Measurements from ENCODE around the gene IL6. TPM values are rescaled to one million over a fixed set of nuclear protein-coding genes. Genes with fewer than 3 reads are reported as not detected.

IL6 gene
- total and polyA plus RNA-seq, 2 of the 13 experiments (the other 11 are each of a cell fraction or from before 2014, with no cell fraction given), result not detected

GRCh38 chr7:22718911-22719420 lies 8.0 kb upstream of the IL6 start (continued):
- TF ChIP-seq ZNF432 (CRISPR knock-in tag; IDR thresholded peaks at IDR 0.05; ENCODE audit: borderline replicate concordance) (no peak), MTA1 (CRISPR knock-in tag; IDR thresholded peaks at IDR 0.05; ENCODE audit: borderline replicate concordance) (no peak), PHF21A (CRISPR knock-in tag; IDR thresholded peaks at IDR 0.05) (no peak)
- TF ChIP-seq, protein P1, sequence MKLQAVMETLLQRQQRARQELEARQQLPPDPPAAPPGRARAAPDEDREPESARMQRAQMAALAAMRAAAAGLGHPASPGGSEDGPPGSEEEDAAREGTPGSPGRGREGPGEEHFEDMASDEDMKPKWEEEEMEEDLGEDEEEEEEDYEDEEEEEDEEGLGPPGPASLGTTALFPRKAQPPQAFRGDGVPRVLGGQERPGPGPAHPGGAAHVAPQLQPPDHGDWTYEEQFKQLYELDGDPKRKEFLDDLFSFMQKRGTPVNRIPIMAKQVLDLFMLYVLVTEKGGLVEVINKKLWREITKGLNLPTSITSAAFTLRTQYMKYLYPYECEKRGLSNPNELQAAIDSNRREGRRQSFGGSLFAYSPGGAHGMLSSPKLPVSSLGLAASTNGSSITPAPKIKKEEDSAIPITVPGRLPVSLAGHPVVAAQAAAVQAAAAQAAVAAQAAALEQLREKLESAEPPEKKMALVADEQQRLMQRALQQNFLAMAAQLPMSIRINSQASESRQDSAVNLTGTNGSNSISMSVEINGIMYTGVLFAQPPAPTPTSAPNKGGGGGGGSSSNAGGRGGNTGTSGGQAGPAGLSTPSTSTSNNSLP (IDR thresholded peaks at IDR 0.05; ENCODE audit: low read depth, low read length), result no peak

- Histone ChIP-seq H3K79me2 (ENCODE audit: insufficient read depth, low read length) (no peaks in the 10 kb centered on the region), H3K9me3 (ENCODE audit: low read length) (no peaks in the 10 kb centered on the region), H2AFZ (ENCODE audit: low read length) (no peak overlapping the region), H3K4me1 (ENCODE audit: insufficient read depth, low read length) (peaks cover 11% of the 10 kb centered on the region), H3K9ac (ENCODE audit: insufficient read depth, low read depth, low read length) (no peak overlapping the region), H4K20me1 (ENCODE audit: insufficient read depth, low read length) (no peaks in the 10 kb centered on the region), H3K27ac (ENCODE audit: extremely low read length, insufficient read depth, low read length) (no peak overlapping the region), H3K36me3 (replicated peaks in 1 of 2; ENCODE audit: control insufficient read depth in 1 of 2, insufficient read depth in 2 of 2, low read length in 2 of 2) (no peaks in the 10 kb centered on the region), H3K27me3 (ENCODE audit: control insufficient read depth in 1 of 2, insufficient read depth in 2 of 2, low read length in 2 of 2) (peaks cover 0 to 25% of the 10 kb centered on the region in 2 experiments; a peak in 2 of 5 replicates), H3K4me3 (replicated peaks in 1 of 3; ENCODE audit: insufficient read depth in 1 of 3, low read depth in 2 of 3, low read length in 3 of 3) (no peak overlapping the region), H3K4me2 (ENCODE audit: low read depth, low read length) (no peak overlapping the region)
- ChIA-PET CTCF (ENCODE audit: low intra/inter-chr PET ratio, low total read pairs) (no interaction called here), POLR2A (interaction anchor here (0.5 kb wide), 1 partner anchor 144 kb away, joined by 3 read pairs; no protein-coding TSS in a partner anchor)
- intact Hi-C loops (cut with micrococcal nuclease; ENCODE audit: unreplicated experiment), result no loop called here
- DNase-seq (ENCODE audit: low spot score) (no peak), ATAC-seq (no peak), FAIRE-seq (no peak)
- WGBS (ENCODE audit: low lambda C conversion rate), result 0% methylated on average over 3 of the region's 3 CpGs
- in situ Hi-C loops (cut with HindIII; ENCODE audit: extremely low pct_ligation_motif_present, low pct_unique_long_range_greater_than_20kb), result no loop called here
- no TSS peak for BruUV-seq (replicated peaks)
- TF ChIP-seq MAFG (CRISPR knock-in tag; IDR thresholded peaks at IDR 0.05) (no peak), NFIC (IDR thresholded peaks at IDR 0.05; ENCODE audit: low read length) (no peak), DBP (CRISPR knock-in tag; IDR thresholded peaks at IDR 0.05; ENCODE audit: not compliant biosample characterization) (no peak), HDAC1 (CRISPR knock-in tag; IDR thresholded peaks at IDR 0.05) (no peak), ZKSCAN1 (IDR thresholded peaks at IDR 0.05; ENCODE audit: low read length) (no peak), GTF3A (CRISPR knock-in tag; conservative IDR thresholded peaks at IDR 0.05) (no peak), MAFK (conservative IDR thresholded peaks at IDR 0.05 in 1 of 2, IDR thresholded peaks at IDR 0.05 in 1 of 2; ENCODE audit: low read length in 2 of 2) (no peak), MYPOP (CRISPR knock-in tag; IDR thresholded peaks at IDR 0.05) (no peak)
- TF ChIP-seq, protein P2, sequence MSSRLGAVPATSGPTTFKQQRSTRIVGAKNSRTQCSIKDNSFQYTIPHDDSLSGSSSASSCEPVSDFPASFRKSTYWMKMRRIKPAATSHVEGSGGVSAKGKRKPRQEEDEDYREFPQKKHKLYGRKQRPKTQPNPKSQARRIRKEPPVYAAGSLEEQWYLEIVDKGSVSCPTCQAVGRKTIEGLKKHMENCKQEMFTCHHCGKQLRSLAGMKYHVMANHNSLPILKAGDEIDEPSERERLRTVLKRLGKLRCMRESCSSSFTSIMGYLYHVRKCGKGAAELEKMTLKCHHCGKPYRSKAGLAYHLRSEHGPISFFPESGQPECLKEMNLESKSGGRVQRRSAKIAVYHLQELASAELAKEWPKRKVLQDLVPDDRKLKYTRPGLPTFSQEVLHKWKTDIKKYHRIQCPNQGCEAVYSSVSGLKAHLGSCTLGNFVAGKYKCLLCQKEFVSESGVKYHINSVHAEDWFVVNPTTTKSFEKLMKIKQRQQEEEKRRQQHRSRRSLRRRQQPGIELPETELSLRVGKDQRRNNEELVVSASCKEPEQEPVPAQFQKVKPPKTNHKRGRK (CRISPR knock-in tag; IDR thresholded peaks at IDR 0.05), result no peak
- TF ChIP-seq, protein P3, sequence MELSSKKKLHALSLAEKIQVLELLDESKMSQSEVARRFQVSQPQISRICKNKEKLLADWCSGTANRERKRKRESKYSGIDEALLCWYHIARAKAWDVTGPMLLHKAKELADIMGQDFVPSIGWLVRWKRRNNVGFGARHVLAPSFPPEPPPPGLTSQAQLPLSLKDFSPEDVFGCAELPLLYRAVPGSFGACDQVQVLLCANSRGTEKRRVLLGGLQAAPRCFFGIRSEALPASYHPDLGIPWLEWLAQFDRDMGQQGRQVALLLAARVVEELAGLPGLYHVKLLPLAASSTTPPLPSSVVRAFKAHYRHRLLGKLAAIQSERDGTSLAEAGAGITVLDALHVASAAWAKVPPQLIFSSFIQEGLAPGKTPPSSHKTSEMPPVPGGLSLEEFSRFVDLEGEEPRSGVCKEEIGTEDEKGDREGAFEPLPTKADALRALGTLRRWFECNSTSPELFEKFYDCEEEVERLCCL (CRISPR knock-in tag; IDR thresholded peaks at IDR 0.05; ENCODE audit: borderline replicate concordance), result no peak
Observed at GRCh38 chr7:22720791-22721786, 5.9 kb upstream of the IL6 start.

Measured in HepG2 (cell line).